B cell (primary cell): Measurements from ENCODE around the gene CCR2.

Experiments used
- EZH2 ChIP-seq: IDR thresholded peaks from 2 replicates; pipeline ENCODE4 v1.6.1; 2012; ENCODE audit warnings: borderline replicate concordance, low read depth, mild to moderate bottlenecking, moderate library complexity, low read length; ENCODE audit not compliant: insufficient read depth, poor library complexity, severe bottlenecking
- TF ChIP-seq, protein P1 (sequence below): fragments of 200-600 bp; IDR thresholded peaks from one replicate; pipeline ENCODE4 v1.8.0; 2022; ENCODE audit warnings: antibody characterized with exemption, mild to moderate bottlenecking

DNA sequence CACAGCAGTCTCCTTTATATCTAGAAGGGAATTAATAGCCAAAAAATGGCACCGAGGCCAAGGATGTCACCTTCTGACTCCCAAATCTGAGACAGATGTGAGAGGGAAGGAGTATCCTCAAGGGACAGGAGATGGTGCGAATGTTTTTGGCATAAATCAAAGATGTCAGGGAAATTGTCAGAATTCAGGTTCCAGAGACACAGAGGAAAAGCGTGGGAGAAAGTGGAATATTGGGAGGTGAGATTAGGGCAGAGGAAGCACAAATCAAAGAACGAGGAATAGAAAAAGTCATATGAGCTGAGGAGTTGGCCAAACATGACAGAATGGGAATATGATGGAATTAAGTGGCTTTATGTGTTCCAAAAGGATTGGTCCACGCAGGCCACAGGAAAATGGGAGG lies 46.9 kb downstream of the CCR2 start:
- TF ChIP-seq, protein P1, sequence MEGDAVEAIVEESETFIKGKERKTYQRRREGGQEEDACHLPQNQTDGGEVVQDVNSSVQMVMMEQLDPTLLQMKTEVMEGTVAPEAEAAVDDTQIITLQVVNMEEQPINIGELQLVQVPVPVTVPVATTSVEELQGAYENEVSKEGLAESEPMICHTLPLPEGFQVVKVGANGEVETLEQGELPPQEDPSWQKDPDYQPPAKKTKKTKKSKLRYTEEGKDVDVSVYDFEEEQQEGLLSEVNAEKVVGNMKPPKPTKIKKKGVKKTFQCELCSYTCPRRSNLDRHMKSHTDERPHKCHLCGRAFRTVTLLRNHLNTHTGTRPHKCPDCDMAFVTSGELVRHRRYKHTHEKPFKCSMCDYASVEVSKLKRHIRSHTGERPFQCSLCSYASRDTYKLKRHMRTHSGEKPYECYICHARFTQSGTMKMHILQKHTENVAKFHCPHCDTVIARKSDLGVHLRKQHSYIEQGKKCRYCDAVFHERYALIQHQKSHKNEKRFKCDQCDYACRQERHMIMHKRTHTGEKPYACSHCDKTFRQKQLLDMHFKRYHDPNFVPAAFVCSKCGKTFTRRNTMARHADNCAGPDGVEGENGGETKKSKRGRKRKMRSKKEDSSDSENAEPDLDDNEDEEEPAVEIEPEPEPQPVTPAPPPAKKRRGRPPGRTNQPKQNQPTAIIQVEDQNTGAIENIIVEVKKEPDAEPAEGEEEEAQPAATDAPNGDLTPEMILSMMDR, result no peak
- no peak for TF ChIP-seq EZH2
